ENCODE results near the gene DMWD. TPM values are rescaled to one million over a fixed set of nuclear protein-coding genes. Genes with fewer than 3 reads are reported as not detected.

Gene DMWD
- total RNA-seq, 2 experiments from 2014 or later, result 55.3 to 56.3 TPM

DNA sequence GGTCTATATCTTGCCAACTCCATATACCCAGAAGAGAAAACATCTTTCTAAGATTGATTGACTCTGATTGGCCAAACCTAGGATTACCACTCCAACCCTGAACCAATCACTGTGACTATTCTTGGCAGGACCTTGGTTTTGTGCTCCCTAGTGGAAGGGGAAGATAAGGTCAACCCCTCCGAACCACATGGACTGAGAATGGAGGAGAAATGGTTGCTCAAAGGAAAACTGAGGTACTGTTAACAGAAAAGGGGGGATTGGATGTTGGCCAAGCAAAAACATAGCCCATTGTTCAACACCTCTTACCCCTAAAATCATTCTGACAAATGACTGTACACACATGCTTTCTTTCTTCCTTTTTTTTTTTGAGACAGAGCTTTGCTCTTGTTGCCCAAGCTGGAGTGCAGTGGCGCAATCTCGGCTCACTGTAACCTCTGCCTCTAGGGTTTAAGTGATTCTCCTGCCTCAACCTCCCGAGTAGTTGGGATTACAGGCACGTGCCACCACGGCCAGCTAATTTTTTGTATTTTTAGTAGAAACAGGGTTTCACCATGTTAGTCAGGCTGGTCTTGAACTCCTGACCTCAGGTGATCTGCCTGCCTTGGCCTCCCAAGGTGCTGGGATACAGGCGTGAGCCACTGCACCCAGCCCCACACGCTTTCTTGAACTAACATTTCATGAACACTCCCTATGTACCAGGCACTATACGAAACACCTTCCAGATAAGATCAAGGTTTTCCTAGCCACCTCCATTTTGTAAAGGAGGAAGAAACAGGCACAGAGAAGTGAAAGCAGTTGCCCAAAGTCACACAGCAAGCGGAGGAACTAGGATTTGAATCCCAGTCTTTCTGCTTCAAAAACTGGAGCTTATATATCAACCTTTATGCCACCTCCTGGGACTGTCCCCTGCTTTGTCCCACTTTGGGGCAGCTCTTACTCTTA lies 52.9 kb downstream of the DMWD start:
- ChIA-PET POLR2A (no interaction called here), CTCF (interaction anchor here (1.1 kb wide), 1 partner anchor 30 kb away, joined by 3 read pairs; no protein-coding TSS in a partner anchor)

DNA sequence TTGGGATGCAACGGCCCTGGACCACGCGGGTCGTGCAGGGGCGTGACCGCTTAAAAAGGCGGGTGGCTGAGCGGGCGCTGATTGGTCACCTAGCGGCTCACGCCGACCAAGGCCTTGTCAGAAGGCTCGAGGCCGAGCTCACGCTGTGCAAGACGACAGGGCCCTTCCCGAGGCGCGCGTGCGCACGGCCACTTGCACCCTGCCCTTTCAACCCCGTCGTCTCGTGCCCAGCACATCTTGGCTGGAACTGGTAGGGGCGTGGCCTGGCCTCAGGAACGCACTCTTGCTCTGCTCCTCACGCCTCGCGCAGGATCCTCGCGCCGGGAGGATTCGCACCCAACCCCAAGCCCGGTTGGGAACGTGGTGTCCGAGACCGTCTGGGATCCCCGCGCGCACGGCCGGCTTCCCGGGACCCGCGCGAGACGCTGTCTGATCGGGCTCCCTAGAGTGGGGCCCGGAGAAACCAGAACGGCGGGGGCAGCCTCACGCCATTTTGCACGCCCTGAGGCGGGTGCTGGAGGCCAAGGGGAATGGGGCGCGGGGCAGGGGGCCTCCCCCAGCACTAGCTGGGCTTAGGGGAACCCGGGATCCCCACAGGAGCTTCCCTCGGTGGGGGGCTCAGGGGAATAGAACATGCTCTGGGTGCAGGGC lies 59.4 kb downstream of the DMWD start, which contains the start of gene MEIOSIN:
TSS of gene MEIOSIN (plus strand) at position 280 of the 651 bp plus-strand sequence. CDS start 1,938 bp downstream, outside the sequence.
- POLR2A ChIA-PET, result no interaction called here
- CTCF ChIA-PET, result interaction anchor here (1.0 to 4.5 kb wide), 2 partner anchors 22 to 36 kb away, joined by 4 to 19 read pairs; partner anchors contain the start of gene SIX5

Other genes with a start within 250 kb of the DMWD start
- gene OPA3, start 208.0 kb downstream of the DMWD start, total RNA-seq, result 10 to 100 TPM; 14.0 to 14.5 TPM
- gene GPR4, start 190.6 kb downstream of the DMWD start, total RNA-seq, result not detected
- 100 to 1,000 TPM; 121 to 122 TPM for gene EML2, start 153.4 kb downstream of the DMWD start, total RNA-seq
- 1 to 10 TPM; 2.4 to 2.8 TPM for gene GIPR, start 124.6 kb downstream of the DMWD start, total RNA-seq
- gene SNRPD2, start 100.9 kb downstream of the DMWD start, total RNA-seq, result 100 to 1,000 TPM; 777 to 805 TPM
- gene QPCTL, start 100.2 kb downstream of the DMWD start, total RNA-seq, result 10 to 100 TPM; 17.9 to 20.1 TPM
- gene FBXO46, start 61.9 kb downstream of the DMWD start, total RNA-seq, result 10 to 100 TPM; 26.5 to 30.4 TPM
- under 1 TPM; 0.08 to 0.11 TPM for gene MEIOSIN, start 59.4 kb downstream of the DMWD start, total RNA-seq
- gene SIX5, start 23.6 kb downstream of the DMWD start, total RNA-seq, result 1 to 10 TPM; 2.0 to 2.5 TPM
- gene DMPK, start 10.4 kb downstream of the DMWD start, total RNA-seq, result 10 to 100 TPM; 19.0 to 22.2 TPM
- gene RSPH6A, start 22.5 kb upstream of the DMWD start, total RNA-seq, result under 1 TPM; 0.17 to 0.23 TPM
- gene SYMPK, start 70.3 kb upstream of the DMWD start, total RNA-seq, result 100 to 1,000 TPM; 117 to 124 TPM
- gene FOXA3, start 71.5 kb upstream of the DMWD start, total RNA-seq, result under 1 TPM; 0.52 to 0.74 TPM
- gene IRF2BP1, start 93.3 kb upstream of the DMWD start, total RNA-seq, result 10 to 100 TPM; 14.6 to 16.1 TPM
- gene MYPOP, start 109.8 kb upstream of the DMWD start, total RNA-seq, result 1 to 10 TPM; 5.9 to 6.0 TPM
- not detected for gene NANOS2, start 121.9 kb upstream of the DMWD start, total RNA-seq
- gene NOVA2, start 181.0 kb upstream of the DMWD start, total RNA-seq, result not detected
- 10 to 100 TPM; 24.1 to 25.4 TPM for gene CCDC61, start 202.6 kb upstream of the DMWD start, total RNA-seq
- gene PGLYRP1, start 230.2 kb upstream of the DMWD start, total RNA-seq, result not detected
- gene IGFL4, start 248.2 kb upstream of the DMWD start, total RNA-seq, result not detected